Activated CD4-positive, alpha-beta T cell treated with anti-CD3 and anti-CD28 coated beads, Interleukin-2, amount 50 U/mL, for 24 hours (primary cell): ENCODE results near the gene TNFRSF8.
A peak's percentile ranks its signal among the peaks of the same experiment; 100 is the strongest.
"Not testable (repeated sequence)": the region's sequence is repeated elsewhere in the genome, so short reads cannot be mapped to it uniquely, and the experiment has no call there.

Experiments
- DNase-seq, 2 donors: peaks; one replicate each; pipeline ENCODE4 v3.0.0-alpha.2; 2020; ENCODE audit warnings: low read depth in 1 of 2, low spot score in 1 of 2

The TNFRSF8 gene

GRCh38 chr1:12038356-12039163 is 24.5 kb upstream of the TNFRSF8 start:
- no peak for DNase-seq

GRCh38 chr1:12039164-12039525 is 24.0 kb upstream of the TNFRSF8 start:
- DNase-seq: no peak

GRCh38 chr1:12039824-12040456 is 23.2 kb upstream of the TNFRSF8 start:
- DNase-seq: not testable (repeated sequence)

- no peak for DNase-seq
Observed at GRCh38 chr1:12040457-12041051, 22.5 kb upstream of the TNFRSF8 start.

DNA sequence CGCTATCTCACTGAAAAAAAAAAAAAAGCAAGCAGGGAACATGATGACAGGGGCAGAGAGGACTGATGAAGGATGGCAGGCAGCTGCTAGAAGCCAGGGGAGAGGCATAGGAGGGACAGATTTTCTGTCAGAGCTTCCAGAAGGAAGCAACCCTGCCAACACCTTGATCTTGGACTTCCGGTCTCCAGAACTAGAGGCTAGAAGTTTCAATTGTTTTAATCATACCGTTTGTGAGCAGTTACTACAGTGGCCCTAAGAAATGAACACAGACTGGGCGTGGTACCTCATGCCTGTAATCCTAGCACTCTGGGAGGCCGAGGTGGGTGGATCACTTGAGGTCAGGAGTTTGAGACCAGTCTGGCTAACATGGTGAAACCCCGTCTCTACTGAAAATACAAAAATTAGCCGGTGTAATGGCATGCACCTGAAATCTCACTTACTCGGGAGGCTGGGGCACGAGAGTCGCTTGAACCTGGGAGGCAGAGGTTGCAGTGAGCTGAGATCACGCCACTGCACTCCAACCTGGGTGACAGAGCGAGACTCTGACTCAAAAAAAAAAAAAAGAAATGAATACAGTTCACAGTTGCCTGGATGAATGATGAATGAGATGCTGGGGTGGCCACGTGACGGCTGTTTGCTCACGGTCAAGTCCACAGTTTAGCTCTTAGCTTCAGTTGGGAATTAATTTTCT is 18.8 kb upstream of the TNFRSF8 start:
- DNase-seq: not testable (repeated sequence)

DNA sequence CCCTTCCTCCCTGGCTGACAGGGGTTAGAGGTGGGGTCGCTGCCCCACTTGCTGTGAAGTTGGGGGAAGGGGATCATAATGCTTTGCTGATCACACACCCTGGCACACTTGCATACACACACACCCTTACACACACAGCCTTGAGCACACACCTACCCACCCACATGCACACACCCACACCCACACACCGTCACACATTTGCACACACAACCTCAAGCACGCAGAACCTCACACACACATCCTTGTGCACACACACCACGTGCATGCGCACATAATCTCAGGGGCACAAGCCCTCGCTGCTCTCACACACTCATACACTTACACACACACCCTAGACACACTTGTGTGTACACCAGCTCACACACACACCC is 16.4 kb upstream of the TNFRSF8 start:
- no peak for DNase-seq

DNA sequence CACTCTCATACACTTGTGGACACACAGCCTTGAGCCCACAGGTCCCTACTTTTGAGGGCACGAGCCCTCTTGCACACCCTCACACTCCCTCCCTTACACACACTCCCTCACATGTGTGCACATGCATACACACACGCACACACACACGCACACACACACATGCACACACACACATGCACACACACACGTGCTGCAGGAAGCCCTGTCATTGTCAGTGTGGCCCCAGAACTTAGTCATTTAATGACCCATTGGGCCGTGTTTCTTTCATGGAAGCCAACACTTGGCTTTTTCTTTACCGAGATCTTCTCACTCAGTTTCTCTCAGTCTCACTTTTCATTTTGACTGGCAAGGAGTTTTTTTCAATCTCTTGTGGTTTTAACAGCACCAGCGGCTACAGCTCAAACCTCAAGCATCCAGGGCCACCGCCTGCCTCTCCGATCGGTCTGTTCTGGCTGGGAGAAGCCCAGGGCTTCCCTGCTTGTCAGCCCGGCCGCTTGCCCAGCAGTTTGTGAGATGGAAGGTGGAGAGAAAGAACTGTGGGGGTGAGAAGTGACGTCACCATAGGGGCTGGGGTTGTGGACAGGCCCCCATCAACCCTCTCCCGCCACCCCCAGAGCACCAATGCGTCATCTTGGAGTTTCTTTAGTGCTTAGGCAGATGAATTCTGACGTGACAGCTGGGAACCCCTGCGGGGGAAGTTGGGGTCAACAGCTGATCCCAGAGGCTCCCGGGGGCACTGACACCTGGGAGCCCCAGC is 15.8 kb upstream of the TNFRSF8 start:
- DNase-seq: peak; percentile 56 to 58

GRCh38 chr1:12048372-12048771 is 14.7 kb upstream of the TNFRSF8 start:
- DNase-seq: no peak

- no peak for DNase-seq
Observed at GRCh38 chr1:12049616-12050015, 13.5 kb upstream of the TNFRSF8 start.

DNA sequence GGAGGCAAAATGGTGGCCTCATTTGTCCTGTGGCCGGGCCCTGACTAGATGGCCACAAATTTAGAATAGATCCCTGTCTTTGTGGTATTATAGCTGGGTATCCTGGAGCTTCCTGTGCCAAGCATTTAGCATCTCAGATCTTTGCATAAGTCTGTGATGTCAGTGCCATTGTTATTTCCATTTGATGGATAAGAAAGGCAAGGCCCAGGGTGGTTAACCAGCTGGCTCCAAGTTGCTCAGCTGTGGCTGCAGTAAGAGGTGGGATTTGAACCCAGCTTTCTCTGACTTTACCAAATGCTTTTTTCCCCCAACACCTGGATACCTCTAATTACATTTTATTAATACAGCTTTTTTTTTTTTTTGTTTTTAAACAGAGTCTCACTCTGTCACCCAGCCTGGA is 11.7 kb upstream of the TNFRSF8 start:
- DNase-seq: no peak

DNA sequence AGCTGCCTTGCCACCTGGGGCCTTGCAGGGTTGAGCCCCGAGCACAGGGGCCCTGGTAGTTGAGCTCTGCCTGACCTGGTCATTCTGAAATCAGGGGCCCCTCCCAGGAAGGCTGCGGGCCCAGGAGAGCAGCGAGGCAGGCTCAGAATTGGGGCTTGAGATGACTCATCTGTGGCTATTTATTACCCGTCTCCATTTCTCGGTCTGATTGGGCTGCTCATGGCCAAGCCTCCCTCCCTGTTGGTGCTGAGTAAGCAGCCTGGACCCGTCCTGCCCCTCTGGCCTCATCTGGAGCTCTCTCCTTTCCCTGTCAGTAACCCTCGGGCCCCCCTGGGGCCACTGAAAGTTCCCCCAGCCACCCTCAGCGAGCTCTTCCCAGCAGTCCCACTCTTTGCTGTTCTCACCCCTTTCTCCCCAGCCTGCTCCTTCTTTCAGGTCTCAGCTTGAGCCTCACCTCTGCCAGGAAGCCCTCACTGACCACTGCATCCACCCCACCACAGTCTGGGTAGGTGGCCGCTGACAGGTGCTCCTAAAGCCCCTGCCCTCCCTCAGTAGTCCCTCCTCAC is 11.0 kb upstream of the TNFRSF8 start:
- DNase-seq: no peak

- no peak for DNase-seq
Observed at GRCh38 chr1:12052997-12053686, 10.0 kb upstream of the TNFRSF8 start.

DNA sequence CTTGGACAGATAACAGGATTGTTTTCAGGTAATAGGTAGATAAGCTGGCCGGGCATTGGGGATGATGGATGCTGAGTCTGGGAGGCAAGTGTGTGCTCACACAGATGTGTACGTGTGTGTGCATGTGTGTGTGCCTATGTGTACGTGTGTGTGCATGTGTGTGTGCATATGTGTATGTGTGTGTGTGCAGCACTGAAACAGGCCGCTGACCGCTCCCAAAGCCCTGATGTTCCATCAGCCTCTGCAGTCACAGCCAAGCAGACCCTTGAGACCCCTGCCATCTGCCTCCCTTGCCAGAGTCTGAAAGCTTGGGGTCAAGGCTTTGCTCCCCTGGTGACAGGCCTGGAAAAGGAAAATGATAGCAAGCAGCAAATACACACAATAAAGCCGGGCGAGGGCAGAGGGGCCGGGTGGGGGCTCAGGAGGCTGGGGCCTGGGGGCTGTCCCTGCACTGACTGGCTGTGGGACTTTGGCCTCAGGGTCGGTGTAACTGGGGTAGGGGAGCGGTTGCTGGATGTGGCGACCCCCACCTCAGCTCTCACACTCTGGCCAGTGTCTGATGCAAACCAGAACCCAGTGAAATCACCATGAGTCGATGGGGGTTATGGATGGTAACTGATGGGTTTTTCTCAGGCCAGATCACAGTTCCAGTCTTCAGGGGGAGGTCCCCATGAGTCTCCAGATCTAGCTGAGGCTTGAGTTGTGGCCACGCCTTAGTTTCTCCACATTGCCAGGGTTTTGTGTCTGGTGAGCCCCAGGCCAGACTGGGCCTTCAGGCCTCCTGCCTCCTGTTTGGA is 9.2 kb upstream of the TNFRSF8 start:
- no peak for DNase-seq

GRCh38 chr1:12055259-12055658 is 7.8 kb upstream of the TNFRSF8 start:
- DNase-seq: no peak

- no peak for DNase-seq
Observed at GRCh38 chr1:12056331-12056841, 6.7 kb upstream of the TNFRSF8 start.

DNA sequence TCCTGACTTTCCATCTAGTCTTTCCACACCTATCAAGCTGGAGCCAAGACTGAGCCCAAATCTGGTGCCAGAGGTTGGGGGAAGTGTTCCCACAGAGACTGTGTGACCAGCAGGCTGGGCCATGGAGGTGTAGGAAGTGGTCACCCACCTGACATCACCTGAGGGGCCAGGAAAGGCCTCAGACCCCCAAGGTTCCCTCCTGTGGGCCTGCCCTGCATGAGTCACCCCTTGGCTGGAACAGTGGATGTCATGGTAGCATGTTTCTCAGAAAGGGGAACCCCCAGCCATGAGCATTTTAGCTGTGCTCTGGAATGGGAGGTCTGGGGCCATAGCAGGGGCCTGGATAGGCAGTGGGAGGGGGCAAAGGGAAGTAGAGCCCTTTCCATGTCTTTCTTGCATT is 5.7 kb upstream of the TNFRSF8 start:
- no peak for DNase-seq

GRCh38 chr1:12057940-12058687 is 5.0 kb upstream of the TNFRSF8 start:
- DNase-seq: no peak

GRCh38 chr1:12059226-12059625 is 3.9 kb upstream of the TNFRSF8 start:
- no peak for DNase-seq
